ENCODE measurements around the gene DACT3.

The DACT3 gene

DNA sequence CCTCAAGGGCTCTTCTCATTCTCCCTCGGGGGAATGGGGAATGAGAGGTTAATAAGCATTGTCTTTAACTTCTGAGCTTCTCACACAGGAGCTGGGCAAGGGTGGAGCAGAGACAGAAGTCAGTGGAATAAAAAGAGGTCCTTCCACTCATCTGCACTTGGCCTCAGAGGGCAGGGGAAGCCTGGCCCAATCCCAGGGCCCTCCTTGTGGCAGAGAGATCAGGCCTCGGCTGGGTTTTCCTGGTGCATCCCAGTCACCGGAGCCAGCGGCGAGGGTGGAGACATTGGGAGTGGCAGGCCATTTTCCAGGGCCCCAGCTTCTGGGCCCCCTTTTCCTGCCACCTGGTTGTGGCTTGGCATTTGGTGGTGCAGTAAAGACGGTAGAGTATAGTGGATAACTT, 49.2 kb downstream of the DACT3 start:
- no peak for DNase-seq (ENCODE audit: low read depth)

DNA sequence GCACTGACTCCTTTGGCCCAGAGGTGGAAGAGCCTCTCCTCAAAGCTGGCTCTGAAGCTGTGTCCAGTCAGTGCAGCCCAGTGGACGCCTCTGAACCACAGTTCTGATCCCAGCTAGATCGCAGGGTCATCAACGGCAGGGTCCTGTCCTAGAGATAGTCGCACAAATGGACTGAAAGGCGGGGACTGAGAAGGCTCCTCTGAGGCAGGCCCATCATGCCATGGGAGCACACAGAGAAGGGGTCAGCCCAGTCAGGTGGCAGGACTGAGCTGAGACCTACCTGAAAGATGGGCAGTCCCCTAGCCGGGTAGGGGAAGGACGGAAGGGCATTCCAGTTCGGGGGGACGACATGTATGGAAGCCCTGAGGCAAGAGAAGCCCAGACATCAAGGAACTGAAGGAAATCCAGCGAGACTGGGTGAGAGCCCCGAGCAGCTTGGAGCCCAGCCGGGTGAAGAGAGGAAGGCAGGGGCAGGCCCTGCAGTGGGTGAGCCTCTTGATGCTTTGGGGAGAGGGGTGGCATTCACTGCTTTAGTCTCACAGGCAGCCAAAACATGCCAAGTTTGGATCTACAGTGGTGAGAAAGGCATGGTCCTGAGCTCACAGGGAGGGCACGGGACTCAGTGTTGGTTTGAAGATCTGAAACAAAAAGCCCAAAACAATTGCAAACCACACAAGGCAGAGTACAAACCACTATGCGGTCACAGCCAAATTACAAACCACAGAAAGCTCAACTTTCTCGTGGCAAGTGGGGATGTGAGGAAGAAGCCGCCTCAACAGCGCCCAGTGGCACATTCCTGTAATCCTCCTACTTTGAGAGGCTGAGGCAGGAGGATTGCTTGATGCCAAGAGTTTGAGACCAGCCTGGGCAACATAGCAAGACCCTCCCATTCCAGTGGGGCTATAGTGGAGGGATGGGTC, 49.9 kb downstream of the DACT3 start:
- DNase-seq (ENCODE audit: low read depth): no peak

DNA sequence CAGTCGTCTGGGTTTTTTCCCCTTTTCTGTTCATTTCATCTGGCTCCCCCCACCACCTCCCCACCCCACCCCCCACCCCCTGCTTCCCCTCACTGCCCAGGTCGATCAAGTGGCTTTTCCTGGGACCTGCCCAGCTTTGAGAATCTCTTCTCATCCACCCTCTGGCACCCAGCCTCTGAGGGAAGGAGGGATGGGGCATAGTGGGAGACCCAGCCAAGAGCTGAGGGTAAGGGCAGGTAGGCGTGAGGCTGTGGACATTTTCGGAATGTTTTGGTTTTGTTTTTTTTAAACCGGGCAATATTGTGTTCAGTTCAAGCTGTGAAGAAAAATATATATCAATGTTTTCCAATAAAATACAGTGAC, 50.6 kb downstream of the DACT3 start:
- no peak for DNase-seq (ENCODE audit: low read depth)

DNA sequence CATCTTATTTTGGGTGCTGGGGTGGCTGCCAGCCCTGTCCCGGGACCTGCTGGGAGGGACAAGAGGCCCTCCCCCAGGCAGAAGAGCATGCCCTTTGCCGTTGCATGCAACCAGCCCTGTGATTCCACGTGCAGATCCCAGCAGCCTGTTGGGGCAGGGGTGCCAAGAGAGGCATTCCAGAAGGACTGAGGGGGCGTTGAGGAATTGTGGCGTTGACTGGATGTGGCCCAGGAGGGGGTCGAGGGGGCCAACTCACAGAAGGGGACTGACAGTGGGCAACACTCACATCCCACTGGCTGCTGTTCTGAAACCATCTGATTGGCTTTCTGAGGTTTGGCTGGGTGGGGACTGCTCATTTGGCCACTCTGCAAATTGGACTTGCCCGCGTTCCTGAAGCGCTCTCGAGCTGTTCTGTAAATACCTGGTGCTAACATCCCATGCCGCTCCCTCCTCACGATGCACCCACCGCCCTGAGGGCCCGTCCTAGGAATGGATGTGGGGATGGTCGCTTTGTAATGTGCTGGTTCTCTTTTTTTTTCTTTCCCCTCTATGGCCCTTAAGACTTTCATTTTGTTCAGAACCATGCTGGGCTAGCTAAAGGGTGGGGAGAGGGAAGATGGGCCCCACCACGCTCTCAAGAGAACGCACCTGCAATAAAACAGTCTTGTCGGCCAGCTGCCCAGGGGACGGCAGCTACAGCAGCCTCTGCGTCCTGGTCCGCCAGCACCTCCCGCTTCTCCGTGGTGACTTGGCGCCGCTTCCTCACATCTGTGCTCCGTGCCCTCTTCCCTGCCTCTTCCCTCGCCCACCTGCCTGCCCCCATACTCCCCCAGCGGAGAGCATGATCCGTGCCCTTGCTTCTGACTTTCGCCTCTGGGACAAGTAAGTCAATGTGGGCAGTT, 51.2 kb downstream of the DACT3 start:
- no peak for DNase-seq (ENCODE audit: low read depth)

DNA sequence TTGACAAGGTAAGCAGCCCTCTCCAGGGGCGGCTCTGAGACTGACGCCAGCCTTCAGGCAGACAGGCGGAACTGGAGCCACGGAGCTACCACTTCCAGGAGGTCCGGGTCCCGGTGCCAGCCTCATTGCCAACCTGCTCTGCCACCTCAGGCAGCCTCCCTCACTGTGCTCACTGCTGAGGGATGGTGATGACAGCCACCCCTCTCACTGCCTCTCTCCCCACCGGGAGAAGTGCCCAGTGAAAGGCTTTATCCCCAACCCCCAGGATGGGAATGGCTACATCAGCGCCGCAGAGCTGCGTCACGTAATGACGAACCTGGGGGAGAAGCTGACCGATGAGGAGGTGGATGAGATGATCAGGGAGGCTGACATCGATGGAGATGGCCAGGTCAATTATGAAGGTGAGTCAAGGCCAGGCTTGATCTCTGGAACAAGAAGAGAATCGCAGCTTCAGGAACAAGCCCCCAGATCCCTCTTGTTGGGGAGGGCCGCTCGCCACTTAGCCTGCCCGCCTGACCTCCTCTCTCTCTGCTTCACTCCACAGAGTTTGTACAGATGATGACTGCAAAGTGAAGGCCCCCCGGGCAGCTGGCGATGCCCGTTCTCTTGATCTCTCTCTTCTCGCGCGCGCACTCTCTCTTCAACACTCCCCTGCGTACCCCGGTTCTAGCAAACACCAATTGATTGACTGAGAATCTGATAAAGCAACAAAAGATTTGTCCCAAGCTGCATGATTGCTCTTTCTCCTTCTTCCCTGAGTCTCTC, 52.2 kb downstream of the DACT3 start:
- DNase-seq (ENCODE audit: low read depth): no peak

DNA sequence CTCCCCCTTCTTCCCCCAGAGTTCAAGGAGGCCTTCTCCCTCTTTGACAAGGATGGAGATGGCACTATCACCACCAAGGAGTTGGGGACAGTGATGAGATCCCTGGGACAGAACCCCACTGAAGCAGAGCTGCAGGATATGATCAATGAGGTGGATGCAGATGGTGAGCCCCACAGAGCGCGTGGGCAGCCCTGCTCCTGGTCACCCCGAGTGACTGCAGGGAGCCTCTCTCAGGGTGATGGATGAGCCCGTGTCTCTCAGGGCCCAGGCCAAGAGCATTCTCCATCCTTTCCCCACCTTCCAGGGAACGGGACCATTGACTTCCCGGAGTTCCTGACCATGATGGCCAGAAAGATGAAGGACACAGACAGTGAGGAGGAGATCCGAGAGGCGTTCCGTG, 52.8 kb downstream of the DACT3 start:
- DNase-seq (ENCODE audit: low read depth): no peak

DNA sequence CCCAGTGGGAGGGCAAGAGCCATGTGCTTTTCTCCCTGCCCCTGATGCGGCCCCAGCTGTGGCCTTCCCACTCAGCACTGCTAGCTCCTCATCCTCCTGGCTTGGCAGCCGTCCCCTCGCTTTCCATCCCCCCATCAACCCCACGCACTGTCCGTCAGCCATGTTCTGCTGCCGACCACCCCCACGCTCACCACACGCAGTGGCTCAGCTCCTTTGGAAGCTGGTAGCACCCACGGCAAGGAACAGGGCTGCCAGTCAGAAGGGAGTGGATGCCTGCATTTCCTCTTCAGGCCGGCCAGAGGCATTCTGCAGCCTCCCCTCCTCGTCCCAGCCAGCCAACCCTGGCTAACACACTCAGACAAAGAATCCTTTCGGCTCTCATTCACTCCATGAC, 53.5 kb downstream of the DACT3 start:
- no peak for DNase-seq (ENCODE audit: low read depth)

DNA sequence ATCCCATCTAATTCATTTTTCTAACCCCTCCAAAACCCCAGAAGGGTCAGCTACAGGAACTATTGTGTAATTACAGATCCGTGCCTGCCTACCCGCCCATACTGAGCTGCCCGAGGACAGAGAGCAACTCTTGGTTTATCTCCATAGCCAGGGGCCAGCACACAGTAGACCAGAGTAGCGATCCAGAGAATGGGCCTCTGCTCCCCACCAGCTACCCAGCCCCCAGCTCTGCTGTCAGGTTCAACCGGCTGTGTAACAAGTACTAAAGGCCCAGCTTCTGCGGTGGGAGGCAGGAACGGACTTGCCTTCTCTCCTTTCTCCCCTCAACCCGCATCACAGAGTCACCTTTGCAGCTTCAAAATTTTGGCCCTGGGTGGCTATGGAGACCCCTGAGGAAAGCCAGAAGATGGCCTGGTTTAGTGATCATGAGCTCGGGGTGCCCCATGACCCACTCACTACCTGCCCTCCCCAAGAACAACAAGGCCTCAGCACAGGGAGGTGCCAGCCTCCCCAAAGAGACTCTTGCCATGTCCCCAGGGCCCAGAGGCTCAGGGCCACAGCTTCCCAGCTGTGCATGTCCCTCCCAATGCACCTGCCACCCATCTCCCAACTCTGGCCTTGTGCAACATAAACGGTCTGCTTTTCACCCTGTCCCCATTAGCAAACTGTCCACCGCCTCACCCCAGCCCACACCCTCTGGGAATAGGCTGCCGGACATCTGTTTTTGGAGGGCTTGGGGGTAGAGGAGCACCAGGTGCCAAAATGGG, 54.1 kb downstream of the DACT3 start:
- no peak for DNase-seq (ENCODE audit: low read depth)

DNA sequence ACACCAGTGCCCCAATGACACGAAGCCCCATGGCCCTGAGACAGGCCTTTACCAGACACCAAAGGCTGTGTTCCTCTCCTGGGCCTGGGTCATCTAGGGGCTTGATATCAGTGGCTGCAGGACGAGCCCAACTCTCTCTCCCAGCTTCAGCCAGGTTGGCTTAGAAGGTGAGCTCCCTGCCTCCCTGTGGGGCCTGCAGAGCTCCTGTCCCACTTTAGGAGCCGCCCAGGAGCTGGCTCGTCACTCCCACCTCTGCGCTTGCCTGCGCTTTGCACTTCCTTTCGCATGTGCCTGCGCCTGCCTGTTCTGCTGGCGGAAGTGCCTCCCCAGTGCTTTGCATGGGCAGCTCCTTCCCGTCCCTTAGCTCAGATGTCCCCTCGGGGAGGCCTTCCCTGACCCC, 55.0 kb downstream of the DACT3 start:
- DNase-seq (ENCODE audit: low read depth): no peak

DNA sequence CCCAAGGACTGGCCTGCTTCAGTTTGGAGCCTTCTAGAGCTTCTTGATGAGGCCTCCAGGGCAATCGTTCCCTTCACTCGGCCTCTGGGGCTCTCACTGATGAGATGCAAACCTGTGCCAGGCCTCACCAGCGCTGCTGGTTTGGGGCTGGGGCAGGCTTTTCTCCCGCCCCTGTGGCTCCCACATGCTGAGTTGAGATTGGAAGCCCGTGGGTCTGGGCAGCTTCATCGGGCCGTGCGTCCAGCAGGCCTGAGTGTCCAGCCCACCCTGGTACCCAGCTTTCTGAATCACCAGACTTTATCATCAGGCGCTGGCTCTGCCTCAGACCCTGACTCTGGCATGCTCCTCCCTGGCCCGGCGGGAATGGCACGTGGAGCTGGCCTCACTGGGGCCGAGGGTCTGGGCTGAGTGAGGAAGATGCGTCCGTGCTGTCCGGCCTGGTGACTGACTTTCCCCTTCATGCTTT, 55.6 kb downstream of the DACT3 start:
- DNase-seq (ENCODE audit: low read depth): no peak

DNA sequence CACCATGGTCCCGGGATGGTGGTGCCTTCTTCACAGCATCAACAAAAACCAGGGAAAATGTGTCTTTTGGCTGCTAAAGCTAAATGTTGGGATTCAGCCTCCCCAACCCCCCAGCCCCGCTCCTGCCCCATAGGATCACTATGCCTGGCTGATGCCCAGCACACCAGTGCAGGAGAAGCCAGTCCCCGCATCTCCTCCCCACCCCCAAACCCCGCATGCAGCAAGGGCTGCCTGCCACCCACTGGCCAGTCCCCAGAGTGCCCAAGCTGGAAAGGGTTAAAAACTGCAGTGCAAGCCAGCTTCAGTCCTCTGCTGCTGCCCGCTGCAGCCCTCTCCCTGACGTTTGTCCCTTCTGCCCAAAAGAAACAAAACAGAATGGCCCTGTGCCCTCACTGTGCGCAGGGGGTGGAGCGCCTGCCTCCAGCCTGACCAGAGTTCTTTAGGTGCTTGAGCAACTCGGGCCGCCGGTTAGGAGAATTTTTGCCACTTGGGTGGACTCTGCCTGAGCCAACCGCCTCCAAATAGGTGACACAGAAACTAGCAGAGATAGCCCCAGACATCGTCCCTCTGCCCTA, 56.1 kb downstream of the DACT3 start:
- no peak for DNase-seq (ENCODE audit: low read depth)

DNA sequence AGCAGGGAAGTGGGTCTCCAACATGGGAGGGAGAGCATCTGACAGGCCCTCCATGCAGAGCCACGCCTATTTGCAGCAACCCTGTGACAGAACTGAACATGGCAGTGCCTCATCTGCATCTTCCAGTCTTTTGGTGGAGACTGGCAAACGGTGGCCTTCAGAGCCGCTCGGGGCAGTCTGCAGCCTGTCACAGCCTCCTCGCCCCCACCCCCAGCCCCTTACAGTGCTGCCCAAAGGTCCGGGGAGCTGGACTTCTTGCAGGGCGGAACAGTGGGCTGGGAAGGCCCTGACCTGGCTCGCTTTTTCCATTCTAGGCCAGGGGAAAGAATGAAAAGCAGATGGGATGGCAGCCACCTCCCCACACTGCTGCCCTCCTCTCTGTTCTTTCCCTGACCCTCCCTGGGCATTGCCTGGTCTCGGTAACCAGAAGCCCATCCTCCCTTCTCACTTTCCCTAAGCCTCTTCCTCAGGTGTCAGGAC, 57.2 kb downstream of the DACT3 start:
- DNase-seq (ENCODE audit: low read depth): no peak

DNA sequence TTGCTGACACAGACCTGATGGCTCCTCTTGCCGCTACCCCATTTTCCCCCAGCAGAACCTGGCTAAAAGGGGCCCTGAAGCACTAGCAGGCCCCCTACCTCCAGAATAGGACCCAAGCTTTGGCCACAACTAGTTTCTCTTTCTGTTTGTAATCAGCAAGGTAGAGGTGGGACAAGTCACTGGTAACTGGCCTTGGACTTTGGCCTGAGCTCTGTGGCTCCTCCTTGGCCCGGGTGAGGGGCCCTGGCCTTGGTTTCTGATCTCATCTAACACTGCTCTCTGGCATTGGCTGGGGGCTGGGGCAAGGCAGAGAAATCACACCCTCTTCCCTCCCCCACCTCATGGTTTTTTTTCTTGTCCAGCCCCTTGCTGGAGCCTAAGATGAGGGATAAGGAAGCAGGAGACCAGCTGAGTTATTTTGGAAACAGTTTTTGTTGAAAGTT, 57.8 kb downstream of the DACT3 start:
- DNase-seq (ENCODE audit: low read depth): no peak

DNA sequence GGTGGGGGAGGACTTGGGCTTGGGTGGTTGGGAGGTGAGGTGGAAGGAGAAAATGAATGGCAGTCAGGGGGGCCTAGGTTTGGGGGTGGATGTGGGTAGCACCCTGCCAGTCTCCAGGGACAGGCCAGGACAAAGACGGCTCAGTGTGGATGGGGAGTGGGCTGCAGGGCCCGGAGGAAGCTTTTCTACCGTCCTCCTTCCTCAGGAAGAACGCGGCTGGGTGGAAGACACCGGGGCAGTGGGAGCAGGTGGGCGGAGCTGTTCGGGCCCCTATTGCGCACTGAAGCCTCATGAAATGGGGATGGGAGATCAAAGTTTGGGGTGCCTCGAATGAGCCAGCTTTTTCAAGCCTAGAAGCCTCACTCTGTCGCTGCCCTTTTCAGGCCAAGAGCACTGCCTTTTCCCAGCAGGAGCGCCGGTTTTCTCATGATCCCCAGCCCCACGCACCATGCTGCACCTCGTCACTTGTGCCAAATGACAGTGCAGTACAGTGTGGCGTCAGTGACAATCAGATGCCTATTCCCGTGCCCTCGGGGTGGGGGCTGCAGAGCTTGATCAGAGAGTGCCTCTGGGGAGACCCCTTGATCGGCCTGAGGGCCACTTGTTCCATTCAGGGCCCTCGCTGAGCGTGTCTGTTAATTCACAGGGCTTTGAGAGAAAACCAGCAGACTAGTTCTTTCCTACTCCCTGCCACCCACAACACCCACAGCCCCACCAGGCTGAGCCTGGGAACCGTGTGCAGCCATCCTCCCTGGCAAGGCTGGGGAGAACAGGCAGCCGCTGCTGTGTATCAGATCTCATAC, 58.4 kb downstream of the DACT3 start:
- no peak for DNase-seq (ENCODE audit: low read depth)

DNA sequence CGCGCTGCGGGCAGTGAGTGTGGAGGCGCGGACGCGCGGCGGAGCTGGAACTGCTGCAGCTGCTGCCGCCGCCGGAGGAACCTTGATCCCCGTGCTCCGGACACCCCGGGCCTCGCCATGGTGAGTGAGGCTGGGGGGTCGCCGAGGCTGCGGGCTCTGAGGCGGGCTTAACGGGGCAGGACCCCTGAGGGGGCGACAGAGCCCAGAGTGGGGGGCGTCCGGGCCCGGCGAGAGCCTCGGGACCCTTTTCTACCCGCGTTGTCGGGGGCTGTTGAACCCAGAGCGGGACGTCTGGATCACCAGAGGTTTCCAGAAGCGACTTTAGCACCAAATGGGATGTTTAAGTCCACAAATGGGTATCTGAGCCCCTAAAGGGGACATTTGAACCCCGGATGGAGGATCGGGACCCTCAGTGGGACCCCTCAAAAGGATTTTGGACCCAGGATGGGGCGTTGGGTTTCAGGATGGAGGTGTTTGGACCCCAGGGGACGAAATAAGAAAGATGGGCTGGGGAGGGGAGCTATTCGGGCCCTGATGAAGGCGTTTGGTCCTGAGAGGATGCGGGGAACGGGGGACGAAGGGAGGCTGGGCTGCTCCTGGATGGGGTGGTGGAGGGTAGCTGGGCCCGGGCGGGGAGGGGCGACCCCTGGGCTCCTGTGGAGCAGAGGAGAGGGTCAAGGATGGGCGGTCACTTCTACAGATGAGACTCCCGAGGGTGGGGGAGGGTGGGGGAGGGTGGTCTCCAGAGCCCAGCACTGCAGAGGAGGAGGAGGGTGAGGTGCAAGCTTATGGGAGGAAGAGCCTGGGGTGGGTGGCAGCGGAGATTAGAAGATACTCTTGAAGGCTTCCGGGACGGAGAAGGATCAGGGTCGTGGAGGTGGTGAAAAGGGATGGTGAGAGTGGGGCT, 59.4 kb downstream of the DACT3 start, which contains the start of gene CALM3:
Gene CALM3 (plus strand): TSS at position 13 of the 907 bp plus-strand sequence. CDS start 105 bp downstream, at position 118.
- no peak for DNase-seq (ENCODE audit: low read depth)

DNA sequence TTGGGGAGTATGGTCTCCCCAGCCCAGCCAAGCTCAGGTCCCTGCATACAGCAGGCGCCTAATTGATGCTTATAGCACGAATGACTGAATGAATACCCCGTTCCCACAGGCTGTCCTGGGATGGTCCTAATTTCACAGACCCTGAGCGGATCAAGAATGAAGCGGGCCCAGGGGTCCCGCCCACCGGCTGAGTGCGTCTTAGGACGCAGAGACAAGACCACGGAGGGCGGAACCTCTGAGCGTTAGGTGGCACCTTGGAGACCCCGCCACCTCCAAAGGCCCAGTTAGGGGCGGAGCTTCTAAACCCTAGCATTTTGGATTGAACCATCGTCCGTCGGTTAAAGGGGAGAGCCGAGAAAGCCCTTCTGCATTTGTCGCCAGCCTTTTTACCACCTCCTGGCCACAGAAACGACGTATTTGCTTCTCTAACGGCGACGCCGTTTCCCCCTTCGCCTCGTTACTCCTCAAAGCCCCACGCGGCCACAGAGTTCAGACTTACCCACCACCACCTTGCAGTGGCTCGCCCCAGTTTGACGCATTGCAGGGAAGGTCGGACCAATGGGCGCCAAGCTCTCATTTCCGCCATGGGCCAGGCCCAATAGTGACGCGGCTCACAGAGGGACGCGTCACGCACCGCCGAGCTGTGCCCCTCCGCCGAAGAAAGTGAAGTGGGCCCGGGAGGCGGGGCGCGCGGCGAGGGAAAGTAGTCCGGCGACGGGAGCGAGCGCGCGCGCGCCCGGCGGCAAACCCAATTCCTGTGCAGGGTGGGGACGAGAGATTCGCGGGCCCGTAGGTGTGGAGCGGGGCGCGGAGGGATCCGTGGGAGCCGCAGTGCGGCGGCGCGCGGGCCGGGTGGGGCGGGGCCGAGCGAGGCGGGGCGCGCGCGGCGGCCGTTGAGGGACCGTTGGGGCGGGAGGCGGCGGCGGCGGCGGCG, 60.3 kb downstream of the DACT3 start:
- peak; percentile 95 for DNase-seq (ENCODE audit: low read depth)

DNA sequence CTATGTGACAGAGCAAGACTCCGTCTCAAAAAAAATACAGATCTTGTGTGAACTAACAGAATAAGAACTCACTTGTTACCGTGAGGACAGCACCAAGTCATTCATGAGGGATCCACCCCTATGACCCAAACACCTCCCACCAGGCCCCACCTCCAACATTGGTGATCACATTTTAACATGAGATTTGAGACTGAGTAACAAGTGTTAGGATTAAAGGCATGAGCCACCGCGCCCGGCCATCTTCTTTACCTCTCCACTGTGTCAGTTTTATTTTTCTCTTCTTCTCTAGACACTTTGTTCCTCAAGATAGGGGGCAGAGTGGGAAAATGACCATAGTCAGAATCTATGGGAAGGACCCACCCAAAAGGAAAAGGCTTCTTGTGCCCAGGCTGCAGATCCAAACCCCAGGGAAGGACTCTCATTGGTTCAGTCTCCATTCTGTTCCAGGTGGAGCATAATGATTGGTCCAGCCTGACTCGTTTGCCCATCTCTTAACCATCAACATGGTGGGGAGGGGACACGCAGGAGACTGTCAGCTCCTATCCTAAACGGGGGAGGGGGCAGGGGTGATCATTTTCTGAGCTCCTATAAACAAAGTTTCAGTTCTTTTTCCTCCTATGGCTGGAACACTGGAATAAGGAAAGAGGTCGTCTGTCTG, 61.1 kb downstream of the DACT3 start:
- no peak for DNase-seq (ENCODE audit: low read depth)

All from T follicular helper cell (primary cell).